HepG2 (cell line): ENCODE data around the gene LCE5A. TPM values are rescaled to one million over a fixed set of nuclear protein-coding genes. Genes with fewer than 3 reads are reported as not detected.

Experiments
- ATAC-seq: fragments of 200-7000 bp; cut with Tn5 transposase; 3 replicates; pipeline ENCODE4 v1.9.1; 2020; ENCODE audit warnings: mild to moderate bottlenecking, moderate library complexity
- BruUV-seq: library from RNA; stranded (reverse); fragments of 400-500 nt; replicated peaks from 2 replicates; lab custom pipeline; 2021; lab: Mats Ljungman, UMichigan
- CTCF ChIA-PET: fragments of 300-600 bp; formaldehyde crosslinking; extraction: SDS; loops from one replicate; lab custom pipeline; 2021; ENCODE audit warnings: low total read pairs, inconsistent platforms, low intra/inter-chr PET ratio; lab: Yijun Ruan, JAX
- POLR2A ChIA-PET: fragments of 350-600 bp; sonication (Branson Sonifier 250); formaldehyde crosslinking; loops from one replicate; lab custom pipeline; 2020; ENCODE audit warnings: antibody characterized with exemption, inconsistent platforms; lab: Yijun Ruan, JAX
- DNase-seq: peaks from one replicate; pipeline ENCODE4 v3.0.0-alpha.2; 2015; ENCODE audit warnings: low spot score
- FAIRE-seq: peaks from 3 replicates; lab custom pipeline; 2011; peaks lifted over from hg19 to GRCh38; lab: Jason Lieb, UNC
- H2AFZ ChIP-seq: one replicate; pipeline ENCODE4 v1.6.1; 2011; ENCODE audit warnings: low read length, inconsistent platforms
- H3K27ac ChIP-seq: fragments of 300-600 bp; 3 replicates; pipeline ENCODE4 v1.8.0; 2011; ENCODE audit warnings: mixed run types, mild to moderate bottlenecking, mixed read lengths, low read length, inconsistent platforms; ENCODE audit not compliant: insufficient read depth; ENCODE audit errors: extremely low read length
- H3K27me3 ChIP-seq, 2 experiments: fragments of 200-600 bp in 1 of 2; 2 replicates in 1 of 2; 3 replicates in 1 of 2; pipeline versions ENCODE4 v1.6.0 to v1.8.0; 2011; ENCODE audit warnings: low read length in 2 of 2, mild to moderate bottlenecking in 2 of 2, moderate library complexity in 2 of 2, inconsistent platforms in 1 of 2; ENCODE audit not compliant: insufficient read depth in 2 of 2, control insufficient read depth in 1 of 2
- H3K36me3 ChIP-seq, 2 experiments: fragments of 200-600 bp in 1 of 2; replicated peaks in 1 of 2; 2 replicates in 1 of 2; 3 replicates in 1 of 2; pipeline versions ENCODE4 v1.5.1 to v1.8.0; 2011; ENCODE audit warnings: low read length in 2 of 2, inconsistent platforms in 1 of 2; ENCODE audit not compliant: insufficient read depth in 2 of 2, control insufficient read depth in 1 of 2
- H3K4me1 ChIP-seq: 2 replicates; pipeline ENCODE4 v1.5.1; 2012; ENCODE audit warnings: low read length, inconsistent platforms; ENCODE audit not compliant: insufficient read depth
- H3K4me2 ChIP-seq: 2 replicates; pipeline ENCODE4 v1.6.0; 2011; ENCODE audit warnings: low read depth, low read length, inconsistent platforms
- H3K4me3 ChIP-seq, 3 experiments: fragments of 200-600 bp in 1 of 3; sonication (generic), shearing (Covaris generic) in 1 of 3; replicated peaks in 1 of 3; 2 replicates each; pipeline ENCODE4 v1.5.1; 2011 to 2016; ENCODE audit warnings: low read length in 3 of 3, inconsistent platforms in 2 of 3, low read depth in 2 of 3, mild to moderate bottlenecking in 2 of 3, control low read depth in 1 of 3, mixed read lengths in 1 of 3; ENCODE audit not compliant: insufficient read depth in 1 of 3
- H3K79me2 ChIP-seq: one replicate; pipeline ENCODE4 v1.6.1; 2011; ENCODE audit warnings: low read length, inconsistent platforms; ENCODE audit not compliant: insufficient read depth
- H3K9ac ChIP-seq: 2 replicates; pipeline ENCODE4 v1.6.0; 2011; ENCODE audit warnings: mild to moderate bottlenecking, low read depth, low read length, inconsistent platforms; ENCODE audit not compliant: insufficient read depth
- H3K9me3 ChIP-seq: 2 replicates; pipeline ENCODE4 v1.5.1; 2012; ENCODE audit warnings: mild to moderate bottlenecking, low read length
- H4K20me1 ChIP-seq: 2 replicates; pipeline ENCODE4 v1.6.0; 2011; ENCODE audit warnings: inconsistent platforms, mild to moderate bottlenecking, low read length, moderate library complexity; ENCODE audit not compliant: insufficient read depth
- FOXP4 ChIP-seq: sonication (generic); formaldehyde crosslinking; IDR thresholded peaks from 2 replicates; pipeline ENCODE4 v1.4.0; 2020; ENCODE audit warnings: missing genetic modification reagents
- GTF3A ChIP-seq: sonication (generic); formaldehyde crosslinking; conservative IDR thresholded peaks from 2 replicates; pipeline ENCODE4 v1.4.0; 2020; ENCODE audit warnings: mild to moderate bottlenecking, missing genetic modification reagents
- IKZF4 ChIP-seq: sonication (generic); formaldehyde crosslinking; IDR thresholded peaks from 2 replicates; pipeline ENCODE4 v1.5.1; 2020; ENCODE audit warnings: borderline replicate concordance, mild to moderate bottlenecking, low read depth, missing genetic modification reagents; ENCODE audit errors: not compliant biosample characterization
- NR2F6 ChIP-seq, 2 experiments: IDR thresholded peaks; 2 replicates each; pipeline ENCODE4 v1.6.1; 2016; ENCODE audit warnings: antibody characterized with exemption in 1 of 2, mild to moderate bottlenecking in 1 of 2
- PPARG ChIP-seq: conservative IDR thresholded peaks from 2 replicates; pipeline ENCODE4 v1.6.1; 2016; ENCODE audit warnings: missing biosample characterization, missing genetic modification reagents
- TAF15 ChIP-seq: fragments of 200-400 bp; formaldehyde crosslinking; IDR thresholded peaks from one replicate; pipeline ENCODE4 v1.6.1; 2018; ENCODE audit warnings: mild to moderate bottlenecking, low read depth, low read length; ENCODE audit not compliant: poor library complexity, severe bottlenecking
- THAP11 ChIP-seq: IDR thresholded peaks from 2 replicates; pipeline ENCODE4 v1.6.1; 2016; ENCODE audit warnings: missing biosample characterization, missing genetic modification reagents
- THAP8 ChIP-seq: sonication (generic); formaldehyde crosslinking; IDR thresholded peaks from 2 replicates; pipeline ENCODE4 v1.5.1; 2020; ENCODE audit warnings: missing genetic modification reagents, mild to moderate bottlenecking, borderline replicate concordance
- WIZ ChIP-seq: sonication (generic); formaldehyde crosslinking; IDR thresholded peaks from 2 replicates; pipeline ENCODE4 v1.5.1; 2020; ENCODE audit warnings: mild to moderate bottlenecking, missing genetic modification reagents
- YEATS2 ChIP-seq: sonication (generic); formaldehyde crosslinking; IDR thresholded peaks from 2 replicates; pipeline ENCODE4 v1.4.0; 2020; ENCODE audit warnings: missing genetic modification reagents, borderline replicate concordance
- ZBTB21 ChIP-seq: sonication (generic); formaldehyde crosslinking; IDR thresholded peaks from 2 replicates; pipeline ENCODE4 v1.4.0; 2020; ENCODE audit warnings: missing genetic modification reagents
- ZNF138 ChIP-seq: sonication (generic); formaldehyde crosslinking; IDR thresholded peaks from 2 replicates; pipeline ENCODE4 v1.5.0; 2020; ENCODE audit warnings: mild to moderate bottlenecking, low read depth, missing genetic modification reagents
- ZNF343 ChIP-seq: sonication (generic); formaldehyde crosslinking; IDR thresholded peaks from 2 replicates; pipeline ENCODE4 v1.4.0; 2020; ENCODE audit warnings: mild to moderate bottlenecking, missing genetic modification reagents
- ZNF567 ChIP-seq: sonication (generic); formaldehyde crosslinking; IDR thresholded peaks from 2 replicates; pipeline ENCODE4 v1.8.1; 2023; ENCODE audit warnings: mild to moderate bottlenecking, missing genetic modification reagents, borderline replicate concordance
- WGBS: methylation state at CpG from one replicate; pipeline ENCODE4 v1.1.6; 2017; ENCODE audit warnings: low lambda C conversion rate; 5-methylcytosine and 5-hydroxymethylcytosine counted together
- in situ Hi-C: cut with HindIII; loops from 2 replicates; pipeline ENCODE4 v1.10.0; 2017; ENCODE audit warnings: low pct_unique_long_range_greater_than_20kb; ENCODE audit not compliant: extremely low pct_ligation_motif_present
- intact Hi-C: fragments of 100-400 bp; cut with micrococcal nuclease; formaldehyde crosslinking; loops from one replicate; pipeline ENCODE4 v1.10.0; 2022; ENCODE audit not compliant: unreplicated experiment
- polyA plus RNA-seq, 8 experiments: library from polyadenylated mRNA; depleted of rRNA in 3 of 8; stranded (reverse) in 7 of 8; unstranded in 1 of 8; fragments of >200 nt; fragmentation: Illumina TruSeq in 4 of 8; extraction: Trizol in 4 of 8; gene quantifications; 2 replicates each; pipeline versions ENCODE4 v1.2.1 to v1.2.3, GENCODE V29; 2011 to 2016; ENCODE audit warnings: low read depth in 4 of 8, missing spikeins in 1 of 8, mixed read lengths in 1 of 8; ENCODE audit not compliant: insufficient read depth in 1 of 8
- total RNA-seq, 5 experiments: library from RNA; depleted of rRNA; stranded (reverse); fragments of >200 nt; fragmentation: Illumina TruSeq; extraction: Trizol; gene quantifications; 2 replicates each; pipeline ENCODE4 v1.2.3, GENCODE V29; 2016; ENCODE audit warnings: low read depth in 1 of 5

Gene LCE5A
- total and polyA plus RNA-seq, 2 of the 13 experiments (the other 11 are each of a cell fraction or from before 2014, with no cell fraction given): not detected

- H4K20me1 ChIP-seq: no peaks in the 10 kb centered on the region
- no peak overlapping the region for H3K4me3 ChIP-seq
- no TSS peak for BruUV-seq
- POLR2A ChIA-PET: no interaction called here
- no peak for TF ChIP-seq THAP8 (CRISPR knock-in tag)
- H3K79me2 ChIP-seq: no peaks in the 10 kb centered on the region
- WGBS: 73% methylated on average over 26 of the region's 26 CpGs
- no peaks in the 10 kb centered on the region for H3K9me3 ChIP-seq
- no peak overlapping the region for H3K27ac ChIP-seq
- no peaks in the 10 kb centered on the region for H3K4me1 ChIP-seq
- H3K36me3 ChIP-seq: no peaks in the 10 kb centered on the region
- CTCF ChIA-PET: interaction anchor here (1.0 to 1.1 kb wide), 2 partner anchors 64 to 272 kb away, joined by 3 read pairs; no protein-coding TSS in a partner anchor
- FAIRE-seq (no peak), ATAC-seq (no peak), DNase-seq (no peak)
- in situ Hi-C loops: no loop called here
- no peak overlapping the region for H3K9ac ChIP-seq
- intact Hi-C loops: no loop called here
- no peak overlapping the region for H2AFZ ChIP-seq
- no peak overlapping the region for H3K4me2 ChIP-seq
- H3K27me3 ChIP-seq: no peaks in the 10 kb centered on the region
These were observed 48.0 kb upstream of the LCE5A start for GRCh38 chr1:152462636-152463035.

- H4K20me1 ChIP-seq: no peaks in the 10 kb centered on the region
- no peak for TF ChIP-seq ZNF343
- TF ChIP-seq TAF15: no peak
- TF ChIP-seq THAP11 (CRISPR knock-in tag): no peak
- no peak for TF ChIP-seq FOXP4
- no peak for TF ChIP-seq NR2F6 (IDR thresholded peaks at IDR 0.05)
- no peak for TF ChIP-seq NR2F6 (CRISPR knock-in tag; IDR thresholded peaks at IDR 0.05)
- TF ChIP-seq IKZF4: no peak
- no peak for TF ChIP-seq PPARG
- TF ChIP-seq WIZ (CRISPR knock-in tag): no peak
- no peak for TF ChIP-seq ZBTB21 (CRISPR knock-in tag)
- TF ChIP-seq YEATS2 (CRISPR knock-in tag): no peak
- no peak for TF ChIP-seq ZNF138
- TF ChIP-seq GTF3A (CRISPR knock-in tag): no peak
- no peak for TF ChIP-seq ZNF567
- FAIRE-seq (no peak), ATAC-seq (no peak), DNase-seq (no peak)
- POLR2A ChIA-PET: no interaction called here
- H3K4me1 ChIP-seq: no peaks in the 10 kb centered on the region
- CTCF ChIA-PET: no interaction called here
- no peak overlapping the region for H2AFZ ChIP-seq
- H3K4me2 ChIP-seq: no peak overlapping the region
- no peak overlapping the region for H3K9ac ChIP-seq
- intact Hi-C loops: no loop called here
- no peaks in the 10 kb centered on the region for H3K79me2 ChIP-seq
- in situ Hi-C loops: no loop called here
- no TSS peak for BruUV-seq
- H3K27ac ChIP-seq: no peak overlapping the region
- no peak overlapping the region for H3K4me3 ChIP-seq
- H3K27me3 ChIP-seq: no peaks in the 10 kb centered on the region
- H3K36me3 ChIP-seq: no peaks in the 10 kb centered on the region
- 2% methylated on average over 1 of the region's 1 CpG for WGBS
- H3K9me3 ChIP-seq: no peaks in the 10 kb centered on the region
These were observed 44.4 kb upstream of the LCE5A start for GRCh38 chr1:152466217-152466616.
